B cell (primary cell): ENCODE measurements around the gene TWF1. TPM values are rescaled to one million over a fixed set of nuclear protein-coding genes. Genes with fewer than 3 reads are reported as not detected.

Source experiments
- ATAC-seq: fragments of 200-7000 bp; cut with Tn5 transposase; one replicate; pipeline ENCODE4 v1.10.0; 2021; ENCODE audit warnings: low read depth, mild to moderate bottlenecking, moderate number of reproducible peaks, moderate library complexity
- CTCF ChIA-PET: fragments of 350-600 bp; sonication (Branson Sonifier 250); formaldehyde crosslinking; loops from one replicate; lab custom pipeline; 2021; ENCODE audit warnings: antibody characterized with exemption, inconsistent platforms; lab: Charles Lee
- POLR2A ChIA-PET: fragments of 350-600 bp; sonication (Branson Sonifier 250); formaldehyde crosslinking; loops from one replicate; lab custom pipeline; 2021; ENCODE audit warnings: antibody characterized with exemption; lab: Charles Lee
- DNase-seq: peaks from one replicate; pipeline ENCODE4 v3.0.0; 2013
- H2AFZ ChIP-seq: 2 replicates; pipeline ENCODE4 v1.6.1; 2012; ENCODE audit warnings: mild to moderate bottlenecking, low read depth, low read length; ENCODE audit not compliant: insufficient read depth, poor library complexity, severe bottlenecking
- H3K27ac ChIP-seq, 2 donors: 1 replicate in 1 of 2; 2 replicates in 1 of 2; pipeline ENCODE4 v1.5.1; 2012 to 2013; ENCODE audit warnings: low read length in 2 of 2, mild to moderate bottlenecking in 2 of 2, moderate library complexity in 1 of 2
- H3K27me3 ChIP-seq, 4 experiments: fragments of 200-600 bp in 1 of 4; sonication (generic) in 1 of 4; replicated peaks in 1 of 4; 1 replicate in 2 of 4; 2 replicates in 2 of 4; pipeline versions ENCODE4 v1.6.1 to v1.7.0; 2013 to 2016; ENCODE audit warnings: low read length in 3 of 4, mild to moderate bottlenecking in 2 of 4, mixed read lengths in 1 of 4, moderate library complexity in 1 of 4; ENCODE audit not compliant: insufficient read depth in 4 of 4, control insufficient read depth in 3 of 4; ENCODE audit errors: control extremely low read depth in 1 of 4
- H3K36me3 ChIP-seq, 2 experiments: replicated peaks in 1 of 2; 1 replicate in 1 of 2; 2 replicates in 1 of 2; pipeline versions ENCODE4 v1.6.1 to v1.7.1; 2013; ENCODE audit warnings: low read length in 1 of 2; ENCODE audit not compliant: insufficient read depth in 2 of 2, control insufficient read depth in 1 of 2; ENCODE audit errors: control extremely low read depth in 1 of 2, extremely low read depth in 1 of 2
- H3K4me1 ChIP-seq, 2 donors: fragments of 200-600 bp in 1 of 2; sonication (generic) in 1 of 2; 1 replicate in 1 of 2; 2 replicates in 1 of 2; pipeline versions ENCODE4 v1.5.1 to v1.6.1; 2013 to 2017; ENCODE audit warnings: low read length in 2 of 2; ENCODE audit not compliant: control insufficient read depth in 2 of 2, insufficient read depth in 2 of 2
- H3K4me2 ChIP-seq: replicated peaks from 2 replicates; pipeline ENCODE3; 2012; ENCODE audit warnings: mild to moderate bottlenecking, low read depth, low read length; ENCODE audit not compliant: poor library complexity, severe bottlenecking
- H3K4me3 ChIP-seq, 5 experiments: fragments of 200-600 bp in 1 of 5; sonication (generic) in 1 of 5; 1 replicate in 3 of 5; 2 replicates in 2 of 5; pipeline versions ENCODE4 v1.5.1 to v1.7.0; 2011 to 2016; ENCODE audit warnings: low read length in 4 of 5, mild to moderate bottlenecking in 4 of 5, low read depth in 2 of 5, control low read depth in 1 of 5, moderate library complexity in 1 of 5; ENCODE audit not compliant: insufficient read depth in 1 of 5; ENCODE audit errors: control extremely low read depth in 1 of 5, extremely low read depth in 1 of 5
- H3K79me2 ChIP-seq: fragments of 200-600 bp; sonication (generic); one replicate; pipeline ENCODE4 v1.6.0; 2016; ENCODE audit warnings: low read length; ENCODE audit not compliant: control insufficient read depth, insufficient read depth
- H3K9ac ChIP-seq: fragments of 200-600 bp; sonication (generic); 2 replicates; pipeline ENCODE4 v1.6.1; 2017; ENCODE audit warnings: mild to moderate bottlenecking, low read length, moderate library complexity
- H3K9me3 ChIP-seq, 3 donors: one replicate each; pipeline versions ENCODE4 v1.6.1 to v1.7.1; 2013; ENCODE audit warnings: low read length in 2 of 3; ENCODE audit not compliant: control insufficient read depth in 2 of 3, insufficient read depth in 1 of 3; ENCODE audit errors: control extremely low read depth in 1 of 3
- H4K20me1 ChIP-seq: 2 replicates; pipeline ENCODE4 v1.6.0; 2012; ENCODE audit warnings: mild to moderate bottlenecking, low read length; ENCODE audit not compliant: insufficient read depth, control insufficient read depth, poor library complexity, severe bottlenecking
- H3K27ac Mint-ChIP-seq: one replicate; pipeline ENCODE4 v1.8.0; 2021; ENCODE audit warnings: mixed read lengths
- H3K27me3 Mint-ChIP-seq: one replicate; pipeline ENCODE4 v1.8.0; 2021; ENCODE audit warnings: mixed read lengths
- H3K4me1 Mint-ChIP-seq: one replicate; pipeline ENCODE4 v1.8.0; 2021; ENCODE audit warnings: mixed read lengths
- H3K4me3 Mint-ChIP-seq: one replicate; pipeline ENCODE4 v1.8.0; 2021; ENCODE audit warnings: mixed read lengths
- H3K9me3 Mint-ChIP-seq: one replicate; pipeline ENCODE4 v1.8.0; 2022; ENCODE audit warnings: mixed read lengths; ENCODE audit not compliant: insufficient read depth
- CTCF ChIP-seq: fragments of 200-600 bp; IDR thresholded peaks from one replicate; pipeline ENCODE4 v1.8.0; 2022; ENCODE audit warnings: antibody characterized with exemption, mild to moderate bottlenecking
- EZH2 ChIP-seq: IDR thresholded peaks from 2 replicates; pipeline ENCODE4 v1.6.1; 2012; ENCODE audit warnings: borderline replicate concordance, low read depth, mild to moderate bottlenecking, moderate library complexity, low read length; ENCODE audit not compliant: insufficient read depth, poor library complexity, severe bottlenecking
- WGBS: methylation state at CpG from one replicate; pipeline ENCODE4 v1.1.5; 2013; ENCODE audit warnings: missing lambda C conversion rate; ENCODE audit not compliant: insufficient coverage; 5-methylcytosine and 5-hydroxymethylcytosine counted together
- intact Hi-C: fragments of 100-400 bp; cut with micrococcal nuclease; formaldehyde crosslinking; loops from one replicate; pipeline ENCODE4 v1.10.0; 2022
- polyA plus RNA-seq: library from polyadenylated mRNA; depleted of rRNA; stranded (reverse); fragments of >200 nt; gene quantifications from 2 replicates; pipeline ENCODE4 v1.2.3, GENCODE V29; 2012
- total RNA-seq, 2 donors: library from RNA; stranded (reverse); fragments of 120-200 nt in 1 of 2; gene quantifications; 1 replicate in 1 of 2; 2 replicates in 1 of 2; pipeline versions ENCODE4 v1.2.3 to v1.2.4, GENCODE V29; 2013 to 2022

The TWF1 gene
- total and polyA plus RNA-seq, 2 donors (not counting 1 experiment from before 2014, with no cell fraction given): 19.6 to 34.3 TPM

- CTCF ChIA-PET: interaction anchor here (1.3 to 1.9 kb wide), 3 partner anchors 27 to 47 kb away, joined by 5 to 14 read pairs (median 8); partner anchors contain the start of gene TWF1
- Histone ChIP-seq H3K4me2 (peak overlapping the region; percentile 88), H3K27ac (peak overlapping the region in 1 of 2 donors; percentile 93), H3K4me3 (peak overlapping the region; percentile 50 to 80 (median 73)), H2AFZ (peak overlapping the region; percentile 94), H3K36me3 (no peaks in the 10 kb centered on the region), H3K4me1 (peaks cover 12% of the 10 kb centered on the region in 2 donors), H3K27me3 (no peaks in the 10 kb centered on the region), H4K20me1 (no peaks in the 10 kb centered on the region), H3K9ac (peak overlapping the region; percentile 85), H3K79me2 (peaks cover 24% of the 10 kb centered on the region), H3K9me3 (no peaks in the 10 kb centered on the region)
- intact Hi-C loops: loop anchor here (10.0 kb wide), 1 partner anchor 1690 kb away; the partner anchor contains the start of gene GXYLT1
- peak overlapping the region; percentile 90 for H3K4me3 Mint-ChIP-seq
- WGBS: 48% methylated on average over 6 of the region's 6 CpGs
- ATAC-seq (no peak), DNase-seq (no peak)
- TF ChIP-seq CTCF: no peak
- TF ChIP-seq EZH2: no peak
- H3K4me1 Mint-ChIP-seq: peaks cover 19% of the 10 kb centered on the region
- POLR2A ChIA-PET: interaction anchor here (2.2 kb wide), 1 partner anchor 29 kb away, joined by 17 read pairs; the partner anchor contains the start of gene TWF1
- no peaks in the 10 kb centered on the region for H3K9me3 Mint-ChIP-seq
- H3K27ac Mint-ChIP-seq: peak overlapping the region; percentile 91
- no peaks in the 10 kb centered on the region for H3K27me3 Mint-ChIP-seq
Observed at GRCh38 chr12:43835264-43835655, 29.1 kb upstream of the TWF1 start.

GRCh38 chr12:43832463-43833168 lies 26.5 kb upstream of the TWF1 start:
- Histone ChIP-seq H3K4me1 (peaks cover 12% of the 10 kb centered on the region in 2 donors), H3K79me2 (peaks cover 8% of the 10 kb centered on the region), H2AFZ (no peak overlapping the region), H4K20me1 (no peaks in the 10 kb centered on the region), H3K27ac (no peak overlapping the region), H3K4me3 (no peak overlapping the region), H3K27me3 (no peaks in the 10 kb centered on the region), H3K36me3 (no peaks in the 10 kb centered on the region), H3K9me3 (no peaks in the 10 kb centered on the region), H3K4me2 (no peak overlapping the region), H3K9ac (no peak overlapping the region)
- Mint-ChIP-seq H3K9me3 (no peaks in the 10 kb centered on the region), H3K4me3 (no peak overlapping the region), H3K27ac (no peak overlapping the region), H3K4me1 (peaks cover 16% of the 10 kb centered on the region), H3K27me3 (no peaks in the 10 kb centered on the region)
- intact Hi-C loops: loop anchor here (10.0 kb wide), 1 partner anchor 1688 kb away; the partner anchor contains the start of gene GXYLT1
- WGBS: 100% methylated on average over 1 of the region's 4 CpGs
- ATAC-seq (no peak), DNase-seq (no peak)
- ChIA-PET CTCF (interaction anchor here (1.0 to 2.8 kb wide), 2 partner anchors 26 to 107 kb away, joined by 3 to 9 read pairs; partner anchors contain the start of gene TWF1), POLR2A (no interaction called here)
- no peak for TF ChIP-seq EZH2
- TF ChIP-seq CTCF: no peak
